Keratinocyte (primary cell): ENCODE data around the gene GRP. TPM values are rescaled to one million over a fixed set of nuclear protein-coding genes. Genes with fewer than 3 reads are reported as not detected.

Experiments used
- DNase-seq: peaks from one replicate; pipeline ENCODE4 v3.0.0-alpha.2; 2011; ENCODE audit warnings: low read depth, missing footprints, low spot score
- FAIRE-seq: peaks from 2 replicates; lab custom pipeline; 2011; peaks lifted over from hg19 to GRCh38; lab: Jason Lieb, UNC
- H2AFZ ChIP-seq: 2 replicates; pipeline ENCODE4 v1.6.0; 2012; ENCODE audit warnings: low read length, control low read depth, inconsistent platforms; ENCODE audit not compliant: control insufficient read depth
- H3K27ac ChIP-seq: 2 replicates; pipeline ENCODE4 v1.5.1; 2011; ENCODE audit warnings: low read length; ENCODE audit not compliant: control insufficient read depth, insufficient read depth
- H3K27me3 ChIP-seq: 3 replicates; pipeline ENCODE4 v1.6.0; 2011; ENCODE audit warnings: low read length; ENCODE audit not compliant: control insufficient read depth, insufficient read depth; ENCODE audit errors: extremely low read depth
- H3K36me3 ChIP-seq, 2 experiments: 2 replicates in 1 of 2; 3 replicates in 1 of 2; pipeline ENCODE4 v1.5.1; 2011; ENCODE audit warnings: low read length in 2 of 2, mild to moderate bottlenecking in 1 of 2; ENCODE audit not compliant: control insufficient read depth in 2 of 2, insufficient read depth in 2 of 2; ENCODE audit errors: extremely low read depth in 1 of 2
- H3K4me1 ChIP-seq: 3 replicates; pipeline ENCODE4 v1.5.1; 2011; ENCODE audit warnings: low read length; ENCODE audit not compliant: control insufficient read depth, insufficient read depth; ENCODE audit errors: extremely low read depth
- H3K4me2 ChIP-seq: 3 replicates; pipeline ENCODE4 v1.6.0; 2011; ENCODE audit warnings: low read depth, low read length; ENCODE audit not compliant: control insufficient read depth, insufficient read depth; ENCODE audit errors: extremely low read depth
- H3K4me3 ChIP-seq, 3 experiments: fragments of 200-600 bp in 1 of 3; sonication (generic) in 1 of 3; 2 replicates in 2 of 3; 3 replicates in 1 of 3; pipeline ENCODE4 v1.5.1; 2011 to 2016; ENCODE audit warnings: low read length in 3 of 3, mild to moderate bottlenecking in 3 of 3, control low read depth in 2 of 3, inconsistent platforms in 1 of 3, low read depth in 1 of 3, mixed read lengths in 1 of 3, mixed run types in 1 of 3, moderate library complexity in 1 of 3; ENCODE audit not compliant: control insufficient read depth in 2 of 3, insufficient read depth in 2 of 3; ENCODE audit errors: extremely low read depth in 1 of 3
- H3K79me2 ChIP-seq: 2 replicates; pipeline ENCODE4 v1.6.0; 2012; ENCODE audit warnings: low read length; ENCODE audit not compliant: control insufficient read depth, insufficient read depth
- H3K9ac ChIP-seq: 3 replicates; pipeline ENCODE4 v1.6.0; 2011; ENCODE audit warnings: low read length; ENCODE audit not compliant: control insufficient read depth, insufficient read depth; ENCODE audit errors: extremely low read depth
- H3K9me1 ChIP-seq: 3 replicates; pipeline ENCODE4 v1.6.0; 2011; ENCODE audit warnings: low read length; ENCODE audit not compliant: control insufficient read depth, insufficient read depth; ENCODE audit errors: extremely low read depth
- H3K9me3 ChIP-seq: 2 replicates; pipeline ENCODE4 v1.5.1; 2012; ENCODE audit warnings: low read depth, low read length; ENCODE audit not compliant: control insufficient read depth
- H4K20me1 ChIP-seq: 3 replicates; pipeline ENCODE4 v1.6.0; 2011; ENCODE audit warnings: low read length; ENCODE audit not compliant: control insufficient read depth, insufficient read depth; ENCODE audit errors: extremely low read depth
- CTCF ChIP-seq, 3 experiments: IDR thresholded peaks in 1 of 3; conservative IDR thresholded peaks in 1 of 3; optimal IDR thresholded peaks in 1 of 3; 2 replicates in 2 of 3; 3 replicates in 1 of 3; pipeline versions ENCODE3 to v1.5.1; 2011; ENCODE audit warnings: low read length in 3 of 3, mild to moderate bottlenecking in 3 of 3, moderate library complexity in 2 of 3, control low read depth in 1 of 3, inconsistent platforms in 1 of 3; ENCODE audit not compliant: insufficient read depth in 2 of 3; ENCODE audit errors: extremely low read depth in 1 of 3
- EZH2 ChIP-seq: IDR thresholded peaks from one replicate; pipeline ENCODE4 v1.6.1; 2012; ENCODE audit warnings: inconsistent platforms, mild to moderate bottlenecking, low read length, moderate library complexity
- dilution Hi-C: fragments of 300-500 bp; cut with MboI; formaldehyde crosslinking; loops from one replicate; pipeline ENCODE4 v1.7.0; 2020; ENCODE audit warnings: low sequenced_read_pairs; ENCODE audit not compliant: extremely low pct_ligation_motif_present
- polyA plus RNA-seq, 5 experiments: library from polyadenylated mRNA; depleted of rRNA in 3 of 5; stranded (reverse) in 3 of 5; stranded (forward) in 1 of 5; unstranded in 1 of 5; fragments of >200 nt; gene quantifications; 1 replicate in 1 of 5; 2 replicates in 3 of 5; 3 replicates in 1 of 5; pipeline versions ENCODE4 v1.2.1 to v1.2.3, GENCODE V29; 2011 to 2012; ENCODE audit warnings: missing spikeins in 2 of 5, low read depth in 1 of 5, low replicate concordance in 1 of 5

The GRP gene
- polyA plus RNA-seq, 1 donor (not counting 4 experiments of a cell fraction or from before 2014, with no cell fraction given): not detected

- dilution Hi-C loops: no loop called here
- Histone ChIP-seq H2AFZ (no peak overlapping the region), H3K36me3 (no peaks in the 10 kb centered on the region), H3K9me1 (no peaks in the 10 kb centered on the region), H3K27me3 (peaks cover 4% of the 10 kb centered on the region), H3K27ac (no peak overlapping the region), H3K9me3 (no peaks in the 10 kb centered on the region), H3K9ac (no peak overlapping the region), H4K20me1 (no peaks in the 10 kb centered on the region), H3K4me3 (no peak overlapping the region), H3K79me2 (no peaks in the 10 kb centered on the region), H3K4me2 (no peak overlapping the region), H3K4me1 (peaks cover 11% of the 10 kb centered on the region)
- TF ChIP-seq EZH2 (no peak), CTCF (optimal IDR thresholded peaks at IDR 0.05 in 1 of 3, IDR thresholded peaks at IDR 0.05 in 1 of 3, conservative IDR thresholded peaks at IDR 0.05 in 1 of 3; ENCODE audit: extremely low read depth in 1 of 3, insufficient read depth in 2 of 3, low read length in 3 of 3) (no peak)
- FAIRE-seq (no peak), DNase-seq (no peak)
These were observed 12.5 kb upstream of the GRP start for GRCh38 chr18:59207506-59207905.

GRCh38 chr18:59208602-59209125 is 11.3 kb upstream of the GRP start:
- no peak overlapping the region for H3K9ac ChIP-seq
- DNase-seq (peak; percentile 11), FAIRE-seq (peak; percentile 94)
- TF ChIP-seq CTCF (optimal IDR thresholded peaks at IDR 0.05 in 1 of 3, IDR thresholded peaks at IDR 0.05 in 1 of 3, conservative IDR thresholded peaks at IDR 0.05 in 1 of 3; ENCODE audit: extremely low read depth in 1 of 3, insufficient read depth in 2 of 3, low read length in 3 of 3) (no peak), EZH2 (no peak)
- no peak overlapping the region for H3K4me3 ChIP-seq
- no peaks in the 10 kb centered on the region for H3K79me2 ChIP-seq
- no peaks in the 10 kb centered on the region for H4K20me1 ChIP-seq
- H3K9me3 ChIP-seq: no peaks in the 10 kb centered on the region
- dilution Hi-C loops: no loop called here
- no peaks in the 10 kb centered on the region for H3K9me1 ChIP-seq
- peaks cover 11% of the 10 kb centered on the region for H3K4me1 ChIP-seq
- no peak overlapping the region for H3K27ac ChIP-seq
- no peaks in the 10 kb centered on the region for H3K36me3 ChIP-seq
- H2AFZ ChIP-seq: no peak overlapping the region
- peaks cover 4% of the 10 kb centered on the region for H3K27me3 ChIP-seq
- H3K4me2 ChIP-seq: peak overlapping the region; percentile 49
